SU-DHL-6 (cell line): ENCODE results near the gene URB2.

Source experiments
- EZH2phosphoT487 ChIP-seq: fragments of 200-600 bp; sonication (generic), shearing (Covaris generic); conservative IDR thresholded peaks from 2 replicates; pipeline ENCODE4 v1.6.1; 2018; ENCODE audit warnings: mild to moderate bottlenecking, antibody characterized with exemption, low read length, moderate library complexity, mixed read lengths
- TF ChIP-seq, protein P1 (sequence below): fragments of 200-600 bp; sonication (generic); IDR thresholded peaks from one replicate; pipeline ENCODE4 v1.5.1; 2017; ENCODE audit warnings: antibody characterized with exemption, mild to moderate bottlenecking, low read length, moderate library complexity; ENCODE audit not compliant: insufficient read depth, poor library complexity, severe bottlenecking

DNA sequence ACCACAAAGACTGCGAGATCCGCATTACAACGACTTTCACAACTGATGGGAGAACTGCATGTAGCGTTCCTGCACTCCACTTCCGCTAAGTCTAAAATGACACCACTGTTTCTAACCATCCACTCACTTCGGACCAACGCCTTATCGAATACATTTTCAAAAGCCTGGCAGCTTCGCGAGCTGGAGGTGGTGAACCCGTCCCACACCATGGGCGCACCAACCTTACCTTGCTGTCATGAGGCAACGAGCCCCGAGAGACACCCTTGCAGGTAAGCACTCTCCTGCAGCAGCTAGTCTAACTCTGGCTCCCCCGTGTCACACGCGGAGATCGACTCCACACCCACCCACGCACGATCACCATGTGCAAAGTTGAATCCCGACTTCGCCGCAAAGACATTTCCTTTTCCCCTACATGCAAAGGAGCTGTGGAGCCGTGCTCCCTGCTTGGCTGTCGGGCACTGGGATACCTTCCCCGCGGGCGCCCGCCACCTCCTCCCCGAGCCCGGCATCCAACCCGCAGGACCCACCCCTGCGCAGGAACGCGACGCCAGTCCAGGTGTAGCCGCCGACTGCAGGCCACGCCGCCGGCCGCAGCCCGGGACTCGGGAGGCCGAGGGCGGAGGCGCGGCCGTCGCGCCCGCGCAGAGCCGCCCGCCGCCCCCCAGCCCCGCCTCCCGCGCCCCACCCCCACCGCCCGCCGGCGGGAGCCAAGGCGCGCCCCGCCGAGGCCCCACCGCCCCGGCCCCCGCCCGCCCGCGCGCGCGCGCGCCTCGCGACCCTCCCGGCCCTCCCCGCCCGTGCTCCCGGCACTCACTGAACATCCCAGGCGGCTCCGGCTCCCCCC, 754 bp upstream of the URB2 start:
- TF ChIP-seq, protein P1, sequence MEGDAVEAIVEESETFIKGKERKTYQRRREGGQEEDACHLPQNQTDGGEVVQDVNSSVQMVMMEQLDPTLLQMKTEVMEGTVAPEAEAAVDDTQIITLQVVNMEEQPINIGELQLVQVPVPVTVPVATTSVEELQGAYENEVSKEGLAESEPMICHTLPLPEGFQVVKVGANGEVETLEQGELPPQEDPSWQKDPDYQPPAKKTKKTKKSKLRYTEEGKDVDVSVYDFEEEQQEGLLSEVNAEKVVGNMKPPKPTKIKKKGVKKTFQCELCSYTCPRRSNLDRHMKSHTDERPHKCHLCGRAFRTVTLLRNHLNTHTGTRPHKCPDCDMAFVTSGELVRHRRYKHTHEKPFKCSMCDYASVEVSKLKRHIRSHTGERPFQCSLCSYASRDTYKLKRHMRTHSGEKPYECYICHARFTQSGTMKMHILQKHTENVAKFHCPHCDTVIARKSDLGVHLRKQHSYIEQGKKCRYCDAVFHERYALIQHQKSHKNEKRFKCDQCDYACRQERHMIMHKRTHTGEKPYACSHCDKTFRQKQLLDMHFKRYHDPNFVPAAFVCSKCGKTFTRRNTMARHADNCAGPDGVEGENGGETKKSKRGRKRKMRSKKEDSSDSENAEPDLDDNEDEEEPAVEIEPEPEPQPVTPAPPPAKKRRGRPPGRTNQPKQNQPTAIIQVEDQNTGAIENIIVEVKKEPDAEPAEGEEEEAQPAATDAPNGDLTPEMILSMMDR, result no peak
- no peak for TF ChIP-seq EZH2phosphoT487
